ENCODE measurements around the gene UVRAG.

- no peak for TF ChIP-seq CTCF (IDR thresholded peaks at IDR 0.05; ENCODE audit: low read length)
- TF ChIP-seq EZH2 (IDR thresholded peaks at IDR 0.05; ENCODE audit: borderline replicate concordance, low read length): no peak
Observed at GRCh38 chr11:76007166-76007565, 192.2 kb downstream of the UVRAG start.

Data from OCI-LY1 (cell line).